Esophagus squamous epithelium (tissue), 4 donors: ENCODE results near the gene NCBP2.

ENCODE experiments used
- POLR2A ChIP-seq, 4 donors: fragments of 450-650 bp; IDR thresholded peaks; one replicate each; pipeline ENCODE4 v1.6.1; 2017; ENCODE audit warnings: antibody characterized with exemption in 4 of 4, mild to moderate bottlenecking in 4 of 4, moderate library complexity in 3 of 4
- TF ChIP-seq, protein P1 (sequence below), 6 experiments: fragments of 450-650 bp in 4 of 6; fragments of 200-600 bp in 2 of 6; sonication (generic) in 2 of 6; IDR thresholded peaks; one replicate each; pipeline ENCODE4 v1.5.1; 2016 to 2019; ENCODE audit warnings: antibody characterized with exemption in 6 of 6, mild to moderate bottlenecking in 4 of 6, moderate library complexity in 4 of 6

DNA sequence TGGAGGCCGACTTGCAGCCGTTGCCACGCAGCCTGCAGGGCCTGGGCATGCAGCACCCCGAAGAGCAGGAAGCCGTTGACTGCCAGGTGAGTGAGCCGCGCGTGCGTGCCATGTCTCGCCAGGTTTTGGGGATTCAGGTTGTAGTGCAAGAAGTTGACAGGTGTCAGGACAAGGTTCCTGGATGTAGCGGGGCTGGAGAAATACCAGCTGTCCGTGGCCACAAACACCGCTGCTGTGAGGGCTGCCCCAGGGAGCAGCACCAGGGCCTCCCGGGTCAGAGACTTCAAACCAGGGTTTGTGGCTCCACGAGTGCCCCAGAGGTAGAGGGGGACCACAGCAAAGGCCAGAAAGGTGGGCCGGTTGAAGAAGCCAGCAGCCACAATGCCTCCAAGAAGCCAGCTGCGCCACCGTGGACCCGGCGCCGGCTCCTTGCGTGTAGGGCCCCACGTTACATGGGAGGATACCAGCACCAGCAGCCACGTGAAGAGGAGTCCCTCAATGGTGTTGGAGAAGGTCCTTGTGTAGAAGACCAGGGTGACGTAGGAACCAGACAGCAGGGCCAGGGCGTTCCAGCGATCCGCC, 5.6 kb upstream of the NCBP2 start:
- no peak for TF ChIP-seq POLR2A (IDR thresholded peaks at IDR 0.05)
- TF ChIP-seq, protein P1, sequence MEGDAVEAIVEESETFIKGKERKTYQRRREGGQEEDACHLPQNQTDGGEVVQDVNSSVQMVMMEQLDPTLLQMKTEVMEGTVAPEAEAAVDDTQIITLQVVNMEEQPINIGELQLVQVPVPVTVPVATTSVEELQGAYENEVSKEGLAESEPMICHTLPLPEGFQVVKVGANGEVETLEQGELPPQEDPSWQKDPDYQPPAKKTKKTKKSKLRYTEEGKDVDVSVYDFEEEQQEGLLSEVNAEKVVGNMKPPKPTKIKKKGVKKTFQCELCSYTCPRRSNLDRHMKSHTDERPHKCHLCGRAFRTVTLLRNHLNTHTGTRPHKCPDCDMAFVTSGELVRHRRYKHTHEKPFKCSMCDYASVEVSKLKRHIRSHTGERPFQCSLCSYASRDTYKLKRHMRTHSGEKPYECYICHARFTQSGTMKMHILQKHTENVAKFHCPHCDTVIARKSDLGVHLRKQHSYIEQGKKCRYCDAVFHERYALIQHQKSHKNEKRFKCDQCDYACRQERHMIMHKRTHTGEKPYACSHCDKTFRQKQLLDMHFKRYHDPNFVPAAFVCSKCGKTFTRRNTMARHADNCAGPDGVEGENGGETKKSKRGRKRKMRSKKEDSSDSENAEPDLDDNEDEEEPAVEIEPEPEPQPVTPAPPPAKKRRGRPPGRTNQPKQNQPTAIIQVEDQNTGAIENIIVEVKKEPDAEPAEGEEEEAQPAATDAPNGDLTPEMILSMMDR (IDR thresholded peaks at IDR 0.05), result no peak
